Retinal pigment epithelial cell (primary cell): ENCODE data around the gene KLHL29.
A peak's percentile ranks its signal among the peaks of the same experiment; 100 is the strongest.

ENCODE experiments used
- DNase-seq: peaks from one replicate; pipeline ENCODE4 v3.0.0-alpha.2; 2010; ENCODE audit warnings: low read depth
- H3K4me3 ChIP-seq: 2 replicates; pipeline ENCODE4 v1.5.1; 2011; ENCODE audit warnings: mild to moderate bottlenecking, low read length, control low read depth, moderate library complexity
- TF ChIP-seq, protein P1 (sequence below): conservative IDR thresholded peaks from 2 replicates; pipeline ENCODE4 v1.5.1; 2011; ENCODE audit warnings: low read depth, low read length, control low read depth, inconsistent platforms

The KLHL29 gene

DNA sequence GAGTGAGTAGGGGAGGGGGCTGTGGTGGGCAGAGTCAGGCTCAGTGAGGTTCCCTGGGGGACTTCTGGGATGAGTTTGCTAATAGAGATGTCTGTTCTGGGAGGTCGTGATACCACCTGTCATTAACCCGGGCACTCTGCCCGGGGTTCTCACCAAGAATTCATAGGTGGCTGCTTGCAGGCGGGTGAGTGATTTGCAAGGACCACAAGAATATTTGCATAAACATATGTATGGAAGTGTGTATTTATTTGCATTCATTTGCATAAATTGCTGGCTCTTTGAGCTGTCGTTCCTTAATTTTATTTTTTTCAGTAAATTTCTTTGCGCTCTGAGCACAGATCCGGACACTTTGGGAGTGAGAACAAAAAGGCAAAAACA is 282.0 kb downstream of the KLHL29 start:
- TF ChIP-seq, protein P1, sequence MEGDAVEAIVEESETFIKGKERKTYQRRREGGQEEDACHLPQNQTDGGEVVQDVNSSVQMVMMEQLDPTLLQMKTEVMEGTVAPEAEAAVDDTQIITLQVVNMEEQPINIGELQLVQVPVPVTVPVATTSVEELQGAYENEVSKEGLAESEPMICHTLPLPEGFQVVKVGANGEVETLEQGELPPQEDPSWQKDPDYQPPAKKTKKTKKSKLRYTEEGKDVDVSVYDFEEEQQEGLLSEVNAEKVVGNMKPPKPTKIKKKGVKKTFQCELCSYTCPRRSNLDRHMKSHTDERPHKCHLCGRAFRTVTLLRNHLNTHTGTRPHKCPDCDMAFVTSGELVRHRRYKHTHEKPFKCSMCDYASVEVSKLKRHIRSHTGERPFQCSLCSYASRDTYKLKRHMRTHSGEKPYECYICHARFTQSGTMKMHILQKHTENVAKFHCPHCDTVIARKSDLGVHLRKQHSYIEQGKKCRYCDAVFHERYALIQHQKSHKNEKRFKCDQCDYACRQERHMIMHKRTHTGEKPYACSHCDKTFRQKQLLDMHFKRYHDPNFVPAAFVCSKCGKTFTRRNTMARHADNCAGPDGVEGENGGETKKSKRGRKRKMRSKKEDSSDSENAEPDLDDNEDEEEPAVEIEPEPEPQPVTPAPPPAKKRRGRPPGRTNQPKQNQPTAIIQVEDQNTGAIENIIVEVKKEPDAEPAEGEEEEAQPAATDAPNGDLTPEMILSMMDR = no peak
- no peak for DNase-seq
- H3K4me3 ChIP-seq = no peak overlapping the region

DNA sequence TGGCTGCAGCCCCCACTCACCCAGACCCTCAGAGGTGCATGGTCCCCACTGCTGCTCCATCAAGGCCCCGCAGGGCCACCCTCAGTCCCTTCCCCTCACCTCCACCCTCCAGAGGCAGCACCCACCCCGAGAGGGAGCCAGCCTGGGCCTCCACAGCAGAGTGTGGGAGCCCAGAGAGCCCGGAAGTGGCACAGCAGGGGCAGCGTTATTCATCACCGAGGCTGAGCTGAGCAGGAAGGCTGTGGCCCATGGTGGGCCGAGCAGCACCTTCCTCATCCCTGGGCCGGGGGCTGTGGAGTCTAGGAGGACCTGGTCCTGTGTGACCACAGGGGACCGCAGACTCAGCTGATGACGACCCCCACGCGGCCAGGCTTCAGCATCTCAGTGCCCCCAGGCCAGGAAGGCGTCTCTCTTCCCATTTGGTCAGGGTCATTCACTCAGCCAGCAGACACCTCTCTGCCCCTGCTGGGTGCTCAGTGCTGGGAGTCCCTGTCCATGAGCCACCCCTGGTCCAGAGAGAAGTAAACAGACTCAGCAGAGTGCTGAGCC is 283.9 kb downstream of the KLHL29 start:
- TF ChIP-seq, protein P1 = no peak
- no peak overlapping the region for H3K4me3 ChIP-seq
- no peak for DNase-seq

DNA sequence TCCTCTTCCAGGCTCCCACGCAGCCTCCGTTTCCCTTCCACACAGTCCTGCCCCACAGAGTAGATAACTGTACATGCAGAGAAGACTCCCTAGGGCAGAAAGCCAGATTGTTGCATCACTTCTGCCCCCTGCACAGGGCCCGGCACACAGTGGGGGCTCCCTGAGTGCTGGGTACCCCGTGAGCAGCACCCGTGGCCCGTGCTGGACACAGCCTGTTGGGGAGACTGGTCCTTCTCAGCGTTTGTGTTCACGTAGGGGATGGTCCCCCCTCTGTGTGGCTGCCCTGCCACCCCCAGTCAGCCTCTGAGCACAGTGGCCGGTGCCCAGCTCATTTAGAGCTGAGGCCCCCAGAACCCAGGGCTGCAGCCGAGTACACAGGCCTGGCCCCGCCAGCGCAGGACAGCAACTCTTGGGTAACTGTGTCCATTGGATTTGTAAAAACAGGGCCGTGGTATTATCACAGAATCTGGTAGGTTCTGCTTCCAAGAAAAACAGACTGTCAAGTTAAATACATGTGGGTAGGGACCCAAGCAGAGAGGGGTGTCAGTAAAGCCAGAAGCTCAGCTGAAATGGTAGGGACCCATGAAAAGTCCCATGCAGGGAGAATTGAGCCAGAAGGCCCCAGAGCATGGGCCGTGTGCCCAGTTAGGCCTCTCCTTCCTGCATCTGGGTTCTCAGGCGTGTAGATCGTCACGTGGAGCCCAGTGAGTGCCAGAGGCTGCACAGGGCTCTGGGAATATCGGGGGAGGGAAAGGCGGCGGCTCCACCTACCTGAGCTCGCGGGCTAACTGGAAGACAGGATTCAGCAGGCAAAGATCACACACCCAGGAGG is 284.6 kb downstream of the KLHL29 start:
- TF ChIP-seq, protein P1 = no peak

DNA sequence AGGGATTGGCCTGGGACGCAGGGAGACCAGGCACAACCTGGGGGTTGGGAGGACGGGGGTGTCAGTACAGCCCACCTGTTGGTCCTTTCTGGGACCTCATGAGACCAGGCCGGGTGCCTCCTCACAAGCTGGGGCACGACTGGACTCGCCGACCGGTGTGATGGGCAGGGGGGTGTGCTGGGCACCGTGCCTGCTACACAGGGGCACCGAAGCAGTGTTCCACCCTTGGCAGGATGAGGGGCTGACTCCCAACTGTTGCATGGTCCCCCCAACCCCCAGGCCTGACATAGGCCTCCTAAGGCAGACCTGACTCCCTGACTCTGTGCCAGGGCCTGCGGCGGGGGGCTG is 285.2 kb downstream of the KLHL29 start:
- TF ChIP-seq, protein P1 = no peak
- DNase-seq = no peak
- no peak overlapping the region for H3K4me3 ChIP-seq

More for the DNA sequence above, 284.6 kb downstream of the KLHL29 start:
- H3K4me3 ChIP-seq = no peak overlapping the region
- peak; percentile 85 for DNase-seq

DNA sequence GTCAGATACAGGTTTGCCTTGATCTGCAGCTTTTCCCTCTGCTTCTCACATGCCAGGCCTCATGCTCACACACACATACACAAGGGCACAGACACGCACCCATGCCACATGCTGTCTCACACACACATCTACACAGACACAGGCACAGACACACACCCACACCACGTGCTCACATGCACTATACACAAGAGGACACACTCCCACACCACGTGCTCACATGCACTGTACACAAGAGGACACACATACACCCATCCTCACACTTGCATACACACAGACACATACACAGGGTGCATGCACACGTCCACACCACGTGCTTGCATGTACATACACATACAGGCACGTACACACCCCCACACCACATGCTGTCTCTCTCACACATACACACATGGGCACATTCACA is 288.1 kb downstream of the KLHL29 start:
- TF ChIP-seq, protein P1 = no peak
- no peak for DNase-seq
- no peak overlapping the region for H3K4me3 ChIP-seq

DNA sequence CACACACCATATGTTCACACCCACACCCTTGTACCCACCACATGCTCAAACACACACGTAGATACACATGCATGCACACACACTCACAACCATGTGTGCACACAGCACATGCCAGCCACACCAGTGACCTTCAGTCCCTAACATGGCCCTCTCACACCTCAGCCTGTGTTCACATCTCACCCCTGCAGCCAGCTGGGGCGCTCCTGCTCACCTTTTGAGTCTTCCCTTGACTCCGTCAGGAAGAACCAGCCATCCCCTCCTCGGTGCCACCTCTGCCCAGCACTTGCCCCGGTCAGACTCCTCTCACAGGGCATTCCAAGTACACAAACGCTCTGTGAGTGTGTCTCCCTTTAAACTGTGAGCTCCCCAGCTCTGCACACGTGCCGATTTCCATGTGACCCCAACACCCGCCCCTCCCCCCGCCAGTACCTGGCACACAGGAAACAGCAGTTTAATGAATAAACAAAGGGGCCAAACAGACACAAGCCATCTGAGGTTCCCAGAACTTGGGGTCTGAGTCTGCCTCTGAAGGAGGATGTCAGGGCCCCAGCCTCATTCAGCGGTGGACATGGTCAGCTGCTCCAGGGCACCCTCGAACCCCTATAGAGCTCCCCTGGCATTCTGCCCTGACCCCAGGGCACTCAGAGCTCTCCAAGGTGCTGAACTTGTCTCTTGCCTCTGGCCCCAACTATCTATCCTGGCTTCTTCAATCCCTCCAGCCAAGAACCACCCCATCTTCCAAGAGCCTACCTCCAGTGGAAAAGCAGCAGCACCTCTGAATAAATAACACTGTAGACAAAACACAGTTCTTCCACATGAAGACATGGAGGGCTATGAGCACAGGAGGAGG is 289.1 kb downstream of the KLHL29 start:
- TF ChIP-seq, protein P1 = no peak
- DNase-seq = no peak
- H3K4me3 ChIP-seq = no peak overlapping the region
